Measurements from ENCODE around the gene EPB41L4B.
"Not testable (repeated sequence)": the region's sequence is repeated elsewhere in the genome, so short reads cannot be mapped to it uniquely, and the experiment has no call there.

EPB41L4B gene

GRCh38 chr9:109150925-109151545 lies 169.8 kb downstream of the EPB41L4B start:
- DNase-seq: no peak

- no peak for DNase-seq
These were observed 171.1 kb downstream of the EPB41L4B start for GRCh38 chr9:109149722-109150121.

GRCh38 chr9:109149089-109149488 lies 171.8 kb downstream of the EPB41L4B start:
- DNase-seq: no peak

GRCh38 chr9:109145051-109145450 lies 175.8 kb downstream of the EPB41L4B start:
- no peak for DNase-seq

- DNase-seq: no peak
These were observed 176.8 kb downstream of the EPB41L4B start for GRCh38 chr9:109143881-109144562.

GRCh38 chr9:109141375-109141774 lies 179.5 kb downstream of the EPB41L4B start:
- no peak for DNase-seq

GRCh38 chr9:109139851-109140250 lies 181.0 kb downstream of the EPB41L4B start:
- DNase-seq: no peak

GRCh38 chr9:109138421-109138820 lies 182.4 kb downstream of the EPB41L4B start:
- DNase-seq: no peak

- no peak for DNase-seq
These were observed 186.7 kb downstream of the EPB41L4B start for GRCh38 chr9:109134167-109134578.

- no peak for DNase-seq
These were observed 187.3 kb downstream of the EPB41L4B start for GRCh38 chr9:109133533-109133932.

GRCh38 chr9:109132567-109133021 lies 188.3 kb downstream of the EPB41L4B start:
- DNase-seq: no peak

GRCh38 chr9:109129470-109130197 lies 191.2 kb downstream of the EPB41L4B start:
- DNase-seq: no peak

- not testable (repeated sequence) for DNase-seq
These were observed 194.2 kb downstream of the EPB41L4B start for GRCh38 chr9:109126671-109127070.

- DNase-seq: no peak
These were observed 196.7 kb downstream of the EPB41L4B start for GRCh38 chr9:109124121-109124520.

- DNase-seq: no peak
These were observed 197.9 kb downstream of the EPB41L4B start for GRCh38 chr9:109122726-109123621.
